HAP-1 (cell line): ENCODE results near the gene TRMT61B.
A peak's percentile ranks its signal among the peaks of the same experiment; 100 is the strongest.

Experiments used
- DNase-seq, 2 experiments: peaks; one replicate each; pipeline ENCODE4 v3.0.0-alpha.2; 2016 to 2020; ENCODE audit warnings: low spot score in 2 of 2
- H3K27me3 ChIP-seq: fragments of 250-450 bp; sonication (Bioruptor Pico); 2 replicates; pipeline ENCODE4 v1.5.1; 2020; ENCODE audit warnings: low read depth, mild to moderate bottlenecking, moderate library complexity
- H3K36me3 ChIP-seq: fragments of 250-450 bp; sonication (Bioruptor Pico); replicated peaks from 2 replicates; pipeline ENCODE4 v1.5.1; 2020; ENCODE audit warnings: mild to moderate bottlenecking
- H3K4me1 ChIP-seq: fragments of 250-450 bp; sonication (Bioruptor Pico); 2 replicates; pipeline ENCODE4 v1.5.1; 2020; ENCODE audit warnings: mild to moderate bottlenecking
- H3K4me3 ChIP-seq: fragments of 250-450 bp; sonication (Bioruptor Pico); 2 replicates; pipeline ENCODE4 v1.5.1; 2020; ENCODE audit warnings: mild to moderate bottlenecking, moderate library complexity
- H3K9me3 ChIP-seq: fragments of 250-450 bp; sonication (Bioruptor Pico); 2 replicates; pipeline ENCODE4 v1.5.1; 2020; ENCODE audit warnings: mild to moderate bottlenecking, moderate library complexity
- in situ Hi-C: fragments of 300-500 bp; cut with MboI; formaldehyde crosslinking; loops from 3 replicates; pipeline ENCODE4 v1.14.3; 2020; ENCODE audit warnings: low sequenced_read_pairs, inconsistent platforms, mixed read lengths

Gene TRMT61B

DNA sequence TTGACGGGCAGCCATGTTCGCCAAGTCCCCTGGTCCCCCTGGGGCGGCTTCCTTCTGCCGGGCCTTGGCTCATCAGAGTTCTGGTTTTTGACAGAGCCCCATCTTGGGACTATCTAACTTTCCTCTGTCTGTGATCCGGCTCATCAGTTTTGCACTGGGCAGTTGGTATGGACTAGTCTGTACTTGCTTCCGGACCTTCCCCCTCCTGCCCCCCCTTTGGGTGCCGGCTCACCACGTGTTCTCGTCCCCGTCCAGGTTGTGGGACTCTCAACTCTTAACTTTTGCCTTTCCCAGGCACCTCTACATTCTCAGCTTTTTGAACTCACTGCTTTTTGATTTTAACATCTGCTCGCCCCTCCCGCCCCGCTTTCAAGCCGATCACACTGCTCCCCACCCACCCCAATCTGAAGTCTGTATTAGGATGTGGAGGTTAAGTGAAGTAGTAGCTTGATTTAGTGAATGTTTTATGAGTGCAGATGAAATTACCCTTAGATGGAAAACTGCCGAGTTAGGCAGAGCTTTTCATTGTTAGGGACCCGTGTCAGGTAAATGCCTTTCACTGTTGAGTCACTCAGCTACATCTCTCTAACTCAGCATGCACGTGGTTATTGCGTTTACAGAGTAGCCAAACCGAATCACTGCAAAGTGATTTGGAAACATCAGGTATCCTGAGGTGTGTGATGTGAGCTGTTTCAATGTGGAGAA lies 25.2 kb upstream of the TRMT61B start:
- Histone ChIP-seq H3K36me3 (peaks cover 10% of the 10 kb centered on the region; the same call in 1 of the 2 replicates), H3K9me3 (no peaks in the 10 kb centered on the region), H3K4me3 (peak overlapping the region; percentile 93), H3K4me1 (peaks cover 29% of the 10 kb centered on the region), H3K27me3 (no peaks in the 10 kb centered on the region)
- peak; percentile 31 to 69 for DNase-seq
- in situ Hi-C loops: no loop called here

DNA sequence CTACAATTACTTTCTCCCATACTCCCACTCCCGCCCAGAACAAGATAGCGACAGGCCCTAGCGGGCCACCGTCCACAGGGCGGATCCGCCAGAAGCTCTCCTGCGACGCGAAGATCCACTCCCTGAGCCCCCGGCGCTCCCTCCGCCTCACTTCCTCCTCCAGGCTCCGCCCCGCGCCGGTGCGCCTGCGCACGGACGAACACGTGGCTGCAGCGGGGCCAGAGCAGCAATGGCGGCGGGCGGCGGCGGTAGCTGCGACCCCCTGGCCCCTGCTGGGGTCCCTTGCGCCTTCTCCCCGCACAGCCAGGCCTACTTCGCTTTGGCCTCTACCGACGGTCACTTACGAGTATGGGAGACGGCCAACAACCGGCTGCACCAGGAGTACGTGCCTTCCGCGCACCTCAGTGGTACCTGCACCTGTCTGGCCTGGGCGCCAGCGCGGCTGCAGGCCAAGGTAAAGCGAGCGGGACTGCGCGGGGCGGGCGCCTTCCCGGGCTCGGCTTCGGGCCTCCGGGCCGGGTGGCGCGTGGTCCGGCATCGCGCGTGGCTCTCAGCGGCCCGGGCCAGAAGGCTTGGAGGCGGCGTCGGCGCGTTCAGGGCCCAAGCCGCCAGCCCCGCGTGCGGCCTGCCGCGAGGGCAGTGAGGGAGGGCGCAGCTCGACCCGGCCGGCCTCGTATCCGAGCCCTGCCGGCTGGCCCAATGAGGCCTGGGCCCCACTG lies 24.5 kb upstream of the TRMT61B start, which contains the start of gene WDR43:
Gene WDR43 (plus strand): TSS at position 198 of the 719 bp plus-strand sequence. CDS start 32 bp downstream, at position 230.
- Histone ChIP-seq H3K36me3 (peaks cover 8% of the 10 kb centered on the region; the same call in 1 of the 2 replicates), H3K4me1 (peaks cover 25% of the 10 kb centered on the region), H3K9me3 (no peaks in the 10 kb centered on the region), H3K4me3 (peak within 1 kb of the TSS; percentile 93), H3K27me3 (no peaks in the 10 kb centered on the region)
- peak; percentile 97 to 98 for DNase-seq
- in situ Hi-C loops: no loop called here

DNA sequence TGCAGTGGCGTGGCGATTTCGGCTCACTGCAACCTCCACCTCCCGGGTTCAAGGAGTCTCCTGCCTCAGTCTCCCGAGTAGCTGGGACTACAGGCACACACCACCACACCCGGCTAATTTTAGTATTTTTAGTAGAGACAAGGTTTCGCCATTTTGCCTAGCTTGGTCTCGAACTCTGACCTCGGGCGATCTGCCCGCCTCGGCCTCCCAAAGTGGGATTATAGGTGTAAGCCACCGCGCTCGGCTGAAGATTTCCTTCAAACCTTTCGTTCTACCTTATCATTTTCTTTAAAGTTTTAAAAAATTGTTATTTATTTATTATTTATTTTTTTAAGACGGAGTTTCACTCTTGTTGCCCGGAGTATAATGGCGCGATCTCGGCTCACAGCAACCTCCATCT lies 23.4 kb upstream of the TRMT61B start:
- in situ Hi-C loops: no loop called here
- Histone ChIP-seq H3K9me3 (no peaks in the 10 kb centered on the region), H3K4me1 (peaks cover 13% of the 10 kb centered on the region), H3K4me3 (no peak overlapping the region), H3K36me3 (peaks cover 6% of the 10 kb centered on the region; the same call in 1 of the 2 replicates), H3K27me3 (no peaks in the 10 kb centered on the region)
- DNase-seq: no peak

DNA sequence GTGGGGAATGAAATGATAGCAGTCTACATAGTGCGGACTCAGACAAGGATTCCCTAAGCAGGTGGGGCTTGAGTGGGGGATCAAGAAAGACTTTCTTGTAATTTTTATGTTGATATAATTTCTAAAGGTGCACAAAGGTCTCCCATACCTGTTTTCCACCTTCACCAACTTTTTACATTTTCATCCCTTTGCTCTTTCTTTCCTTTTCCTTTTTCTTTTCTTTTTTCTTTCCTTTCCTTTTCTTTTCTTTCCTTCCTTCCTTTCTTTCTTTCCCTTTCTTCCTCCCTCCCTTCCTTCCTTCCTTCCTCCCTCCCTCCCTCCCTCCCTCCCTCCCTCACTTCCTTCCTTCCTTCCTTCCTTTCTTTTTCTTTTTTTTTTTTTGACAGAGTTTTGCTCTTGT lies 10.1 kb upstream of the TRMT61B start:
- H3K9me3 ChIP-seq: no peaks in the 10 kb centered on the region
- in situ Hi-C loops: no loop called here
- H3K27me3 ChIP-seq: no peaks in the 10 kb centered on the region; the same call in 1 of the 2 replicates
- no peaks in the 10 kb centered on the region for H3K4me1 ChIP-seq
- no peak overlapping the region for H3K4me3 ChIP-seq
- no peaks in the 10 kb centered on the region for H3K36me3 ChIP-seq
- DNase-seq: no peak

DNA sequence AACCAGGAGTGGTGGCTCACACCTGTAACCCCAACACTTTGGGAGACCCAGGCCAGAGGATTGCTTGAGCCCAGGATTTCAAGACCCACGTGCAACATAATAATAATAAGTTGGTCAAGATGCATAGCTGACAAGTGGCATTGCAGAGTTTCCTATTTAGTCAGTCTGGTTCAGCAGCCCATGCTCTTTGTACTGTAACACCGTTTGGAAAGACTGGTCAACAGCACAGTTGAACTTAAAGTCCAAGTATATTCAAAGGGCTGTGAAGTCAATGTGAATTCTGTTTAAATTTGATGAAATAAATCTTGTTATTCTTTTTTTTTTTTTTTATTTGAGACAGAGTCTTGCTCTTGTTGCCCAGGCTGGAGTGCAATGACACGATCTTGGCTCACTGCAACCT lies 1.5 kb upstream of the TRMT61B start:
- Histone ChIP-seq H3K4me3 (no peak overlapping the region), H3K9me3 (no peaks in the 10 kb centered on the region), H3K4me1 (peaks cover 9% of the 10 kb centered on the region), H3K27me3 (no peaks in the 10 kb centered on the region; the same call in 1 of the 2 replicates), H3K36me3 (no peaks in the 10 kb centered on the region; the same call in 1 of the 2 replicates)
- in situ Hi-C loops: no loop called here
- DNase-seq: no peak

DNA sequence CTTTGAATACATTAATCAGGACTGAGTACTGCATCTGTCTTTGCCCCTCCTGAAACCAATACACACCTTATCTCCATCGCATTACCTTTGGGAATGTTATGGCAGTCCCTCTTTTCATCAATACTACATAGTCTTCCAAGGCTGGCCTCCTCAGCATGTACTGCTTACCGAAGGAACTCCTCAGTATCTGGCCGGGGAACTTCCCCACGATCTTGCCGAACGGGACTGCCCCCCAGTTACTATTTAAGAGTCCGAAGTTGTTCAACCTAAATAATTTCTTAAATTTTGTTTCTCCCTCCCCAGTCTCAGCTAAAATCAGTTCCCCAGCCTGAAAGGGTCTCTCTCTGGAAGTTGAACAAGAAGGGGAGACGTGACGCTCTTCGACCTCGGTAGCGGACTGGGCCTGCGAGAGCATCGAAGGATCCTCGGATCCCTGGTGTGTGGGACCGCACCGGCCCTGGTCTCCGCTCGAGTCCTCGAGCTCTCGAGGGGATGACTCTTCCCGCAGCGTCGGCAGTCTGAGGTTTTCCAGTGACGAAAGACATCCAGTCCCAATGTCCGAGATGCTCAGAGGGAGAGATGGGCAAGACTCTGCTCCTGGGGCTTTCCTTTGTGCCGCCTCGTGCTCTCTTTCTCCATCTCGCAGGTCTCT lies 489 bp downstream of the TRMT61B start:
- Histone ChIP-seq H3K27me3 (no peaks in the 10 kb centered on the region), H3K4me1 (peaks cover 9% of the 10 kb centered on the region), H3K4me3 (peak overlapping the region; percentile 97), H3K36me3 (no peaks in the 10 kb centered on the region; the same call in 1 of the 2 replicates), H3K9me3 (no peaks in the 10 kb centered on the region)
- in situ Hi-C loops: no loop called here
- no peak for DNase-seq

DNA sequence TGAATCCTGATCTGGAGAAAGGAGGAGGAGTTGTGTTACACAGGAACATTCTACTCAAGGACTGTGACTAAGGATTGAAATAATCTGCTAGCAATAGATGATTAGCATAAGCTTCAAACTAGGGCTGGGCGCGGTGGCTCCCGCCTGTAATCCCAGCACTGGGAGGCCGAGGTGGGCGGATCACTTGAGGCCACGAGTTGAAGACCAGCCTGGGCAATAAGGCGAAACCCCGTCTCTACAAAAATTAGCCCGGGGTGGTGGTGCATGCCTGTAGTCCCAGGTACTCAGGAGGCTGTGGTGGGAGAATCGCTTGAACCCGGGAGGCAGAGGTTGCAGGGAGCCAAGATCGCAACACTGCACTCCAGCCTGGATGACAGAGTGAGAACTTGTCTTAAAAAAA lies 1.5 kb downstream of the TRMT61B start:
- peaks cover 5% of the 10 kb centered on the region for H3K36me3 ChIP-seq
- H3K4me3 ChIP-seq: peak overlapping the region; percentile 97
- in situ Hi-C loops: no loop called here

DNA sequence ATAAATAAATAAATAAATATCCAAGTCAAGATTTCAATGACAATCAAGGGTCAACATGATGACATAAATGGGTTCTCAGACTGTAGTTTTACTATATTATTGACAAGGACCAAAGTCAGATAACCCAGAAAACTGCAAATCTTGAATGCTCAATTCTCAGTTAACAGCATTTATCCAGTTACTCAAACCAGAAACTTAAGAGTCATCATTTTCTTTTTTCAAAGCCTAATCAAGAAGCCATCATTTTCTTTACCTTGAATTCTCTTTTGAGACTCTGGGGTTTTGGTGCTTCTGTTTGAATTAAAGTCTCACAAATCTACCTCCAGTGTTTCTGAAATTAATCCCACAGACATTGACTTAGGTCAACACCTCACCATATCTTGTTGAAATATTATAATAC lies 14.1 kb downstream of the TRMT61B start:
- H3K4me1 ChIP-seq: no peaks in the 10 kb centered on the region
- H3K4me3 ChIP-seq: no peak overlapping the region
- no peaks in the 10 kb centered on the region for H3K9me3 ChIP-seq
- no peaks in the 10 kb centered on the region for H3K27me3 ChIP-seq
- DNase-seq: no peak
- in situ Hi-C loops: no loop called here
- H3K36me3 ChIP-seq: peaks cover 21% of the 10 kb centered on the region

More for the DNA sequence above, 1.5 kb downstream of the TRMT61B start:
- H3K4me1 ChIP-seq: peaks cover 9% of the 10 kb centered on the region
- peak; percentile 56 to 77 for DNase-seq
- H3K9me3 ChIP-seq: no peaks in the 10 kb centered on the region
- H3K27me3 ChIP-seq: no peaks in the 10 kb centered on the region

DNA sequence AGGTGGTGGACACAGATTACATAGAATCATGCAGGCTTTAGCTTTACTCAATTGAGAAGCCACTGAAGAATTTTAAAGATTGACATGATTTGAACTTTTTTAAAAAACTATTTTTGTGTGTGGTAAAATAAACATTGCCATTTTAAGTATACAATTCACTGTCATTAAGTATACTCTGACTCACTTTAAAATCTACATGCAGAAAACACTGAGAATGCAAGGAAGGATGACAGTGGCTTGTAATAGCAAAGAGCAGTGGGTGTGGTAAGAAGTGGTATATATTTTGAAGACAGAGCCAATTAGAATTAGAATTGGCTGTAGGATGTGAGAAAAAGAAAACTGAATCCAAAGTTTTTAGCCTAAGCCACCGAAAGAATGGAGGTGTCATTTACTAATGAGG lies 14.9 kb downstream of the TRMT61B start:
- DNase-seq: no peak
- in situ Hi-C loops: no loop called here
- no peaks in the 10 kb centered on the region for H3K9me3 ChIP-seq
- H3K4me1 ChIP-seq: no peaks in the 10 kb centered on the region
- no peaks in the 10 kb centered on the region for H3K27me3 ChIP-seq
- no peak overlapping the region for H3K4me3 ChIP-seq
- H3K36me3 ChIP-seq: peaks cover 14% of the 10 kb centered on the region

DNA sequence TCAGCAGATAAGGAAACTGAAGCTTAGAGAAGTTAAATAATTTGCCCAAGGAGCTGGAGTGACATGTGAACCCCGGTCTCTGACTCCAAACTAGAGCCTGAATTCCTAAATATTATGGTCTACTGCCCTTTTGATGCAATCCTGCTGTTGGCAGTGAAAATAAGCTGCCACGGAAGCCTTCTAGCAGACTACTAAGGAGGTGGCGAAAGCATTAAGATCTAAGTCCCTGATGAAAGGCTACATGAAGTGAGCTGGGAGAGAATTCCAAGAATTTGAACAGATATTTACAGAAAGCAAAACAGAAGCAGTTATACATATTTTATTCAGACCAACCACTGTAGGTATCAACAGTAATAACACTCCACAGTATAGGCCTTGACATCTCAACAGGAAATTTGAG lies 28.1 kb downstream of the TRMT61B start:
- Histone ChIP-seq H3K9me3 (no peaks in the 10 kb centered on the region), H3K4me1 (no peaks in the 10 kb centered on the region), H3K27me3 (no peaks in the 10 kb centered on the region), H3K4me3 (no peak overlapping the region), H3K36me3 (no peaks in the 10 kb centered on the region)
- no peak for DNase-seq
- in situ Hi-C loops: no loop called here

DNA sequence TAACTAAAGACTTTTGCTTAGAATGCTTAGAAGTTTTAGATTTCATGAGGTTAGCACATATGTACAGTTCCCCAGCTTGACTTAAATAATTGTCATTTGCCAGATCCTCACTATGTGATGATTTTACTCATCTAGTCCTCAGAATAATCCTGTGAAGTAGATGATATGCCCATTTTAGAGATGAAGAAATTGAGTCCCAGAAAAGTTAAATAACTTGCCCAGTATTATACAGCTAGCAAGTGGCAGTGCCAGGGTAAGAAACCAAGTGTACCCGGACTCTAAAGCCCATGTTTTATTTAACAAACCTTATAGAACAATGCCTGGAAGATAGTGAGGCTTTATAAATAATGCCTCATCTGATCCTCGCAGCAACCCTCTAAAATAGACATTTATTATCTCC lies 31.1 kb downstream of the TRMT61B start:
- in situ Hi-C loops: no loop called here
- peaks cover 3% of the 10 kb centered on the region for H3K4me1 ChIP-seq
- H3K36me3 ChIP-seq: no peaks in the 10 kb centered on the region
- no peak overlapping the region for H3K4me3 ChIP-seq
- DNase-seq: no peak
- H3K9me3 ChIP-seq: no peaks in the 10 kb centered on the region
- H3K27me3 ChIP-seq: no peaks in the 10 kb centered on the region

DNA sequence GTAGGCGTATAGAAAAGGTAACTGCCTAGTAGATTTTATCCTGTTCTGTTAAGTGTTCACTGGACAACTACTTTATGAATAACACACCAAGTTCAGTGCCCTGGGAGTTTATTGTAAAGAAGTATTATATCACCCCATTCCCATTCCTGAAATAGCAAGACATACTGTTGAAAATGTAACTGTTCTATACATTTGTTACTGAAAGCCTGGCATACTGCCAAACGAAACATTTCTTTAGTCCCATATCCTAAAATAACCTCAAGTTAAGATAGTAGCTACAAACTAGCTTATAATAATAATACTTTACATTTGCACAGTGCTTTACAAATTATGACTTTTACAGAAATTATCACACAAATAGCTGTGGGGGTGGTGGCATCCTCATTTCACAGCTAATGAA lies 34.3 kb downstream of the TRMT61B start:
- Histone ChIP-seq H3K27me3 (no peaks in the 10 kb centered on the region), H3K4me3 (no peak overlapping the region), H3K36me3 (no peaks in the 10 kb centered on the region), H3K4me1 (peaks cover 3% of the 10 kb centered on the region), H3K9me3 (no peaks in the 10 kb centered on the region)
- no peak for DNase-seq
- in situ Hi-C loops: no loop called here

DNA sequence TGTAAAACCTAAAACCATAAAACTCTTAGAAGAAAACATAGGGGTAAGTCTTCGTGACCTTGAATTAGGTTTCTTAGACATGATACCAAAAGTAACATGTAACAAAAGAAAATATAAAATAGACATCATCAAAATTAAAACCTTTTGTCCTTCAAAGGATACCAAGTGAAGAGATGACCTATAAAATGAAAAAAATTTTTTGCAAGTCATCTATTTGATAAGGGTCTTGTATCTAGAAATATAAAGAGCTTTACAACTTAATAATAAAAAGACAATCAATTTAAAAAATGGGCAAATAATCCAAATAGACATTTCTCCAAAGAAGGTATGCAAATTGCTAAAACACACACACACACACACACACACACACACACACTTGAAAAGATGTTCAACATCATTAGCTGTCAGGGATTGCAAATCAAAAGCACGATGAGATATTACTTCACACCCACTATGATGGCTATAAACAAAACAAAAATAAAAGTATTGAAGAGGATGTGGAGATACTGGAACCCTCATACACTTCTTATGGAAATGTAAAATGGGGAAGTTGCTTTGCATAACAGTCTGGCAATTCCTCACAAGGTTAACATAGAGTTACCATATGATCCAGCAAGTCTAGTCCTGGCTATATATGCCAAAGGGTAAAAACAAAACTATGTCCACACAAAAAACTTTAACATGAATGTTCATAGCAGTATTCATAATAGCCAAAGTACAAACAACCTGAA lies 36.2 kb downstream of the TRMT61B start:
- in situ Hi-C loops: no loop called here

More for the DNA sequence above, 36.2 kb downstream of the TRMT61B start:
- DNase-seq: no peak
- no peaks in the 10 kb centered on the region for H3K27me3 ChIP-seq
- H3K36me3 ChIP-seq: no peaks in the 10 kb centered on the region
- H3K4me3 ChIP-seq: no peak overlapping the region
- peaks cover 3% of the 10 kb centered on the region for H3K4me1 ChIP-seq
- no peaks in the 10 kb centered on the region for H3K9me3 ChIP-seq
